Tibial artery (tissue), 4 donors: ENCODE data around the gene PEX14.

Source experiments
- DNase-seq, 2 donors: peaks; one replicate each; pipeline ENCODE4 v3.0.0-alpha.2; 2019
- H3K27ac ChIP-seq, 2 donors: fragments of 200-600 bp; sonication (generic) in 1 of 2; 1 replicate in 1 of 2; 2 replicates in 1 of 2; pipeline ENCODE4 v1.5.1; 2018 to 2019; ENCODE audit warnings: mild to moderate bottlenecking in 1 of 2
- H3K27me3 ChIP-seq, 2 donors: fragments of 200-600 bp; sonication (generic) in 1 of 2; one replicate each; pipeline versions ENCODE4 v1.5.1 to v1.6.0; 2016 to 2019
- H3K36me3 ChIP-seq, 3 donors: fragments of 200-600 bp; sonication (generic) in 2 of 3; one replicate each; pipeline ENCODE4 v1.5.1; 2016 to 2019; ENCODE audit warnings: mild to moderate bottlenecking in 2 of 3
- H3K4me1 ChIP-seq, 4 donors: fragments of 200-600 bp; sonication (generic) in 2 of 4; 1 replicate in 3 of 4; 2 replicates in 1 of 4; pipeline ENCODE4 v1.5.1; 2016 to 2019
- H3K4me3 ChIP-seq, 2 donors: fragments of 200-600 bp; sonication (generic) in 1 of 2; 1 replicate in 1 of 2; 2 replicates in 1 of 2; pipeline ENCODE4 v1.5.1; 2018 to 2019; ENCODE audit warnings: mild to moderate bottlenecking in 2 of 2
- H3K9me3 ChIP-seq, 3 donors: fragments of 200-600 bp; sonication (generic) in 1 of 3; one replicate each; pipeline ENCODE4 v1.5.1; 2016 to 2019
- intact Hi-C: fragments of 100-400 bp; cut with DNase I; formaldehyde crosslinking; loops from one replicate; pipeline ENCODE4 v1.15.0; 2023; ENCODE audit warnings: low total_unique reads
- TF ChIP-seq, protein P1 (sequence below), 2 experiments: fragments of 200-600 bp in 1 of 2; fragments of 450-650 bp in 1 of 2; IDR thresholded peaks; one replicate each; pipeline ENCODE4 v1.5.1; 2017 to 2019; ENCODE audit warnings: antibody characterized with exemption in 2 of 2, mild to moderate bottlenecking in 1 of 2, moderate library complexity in 1 of 2

Gene PEX14

DNA sequence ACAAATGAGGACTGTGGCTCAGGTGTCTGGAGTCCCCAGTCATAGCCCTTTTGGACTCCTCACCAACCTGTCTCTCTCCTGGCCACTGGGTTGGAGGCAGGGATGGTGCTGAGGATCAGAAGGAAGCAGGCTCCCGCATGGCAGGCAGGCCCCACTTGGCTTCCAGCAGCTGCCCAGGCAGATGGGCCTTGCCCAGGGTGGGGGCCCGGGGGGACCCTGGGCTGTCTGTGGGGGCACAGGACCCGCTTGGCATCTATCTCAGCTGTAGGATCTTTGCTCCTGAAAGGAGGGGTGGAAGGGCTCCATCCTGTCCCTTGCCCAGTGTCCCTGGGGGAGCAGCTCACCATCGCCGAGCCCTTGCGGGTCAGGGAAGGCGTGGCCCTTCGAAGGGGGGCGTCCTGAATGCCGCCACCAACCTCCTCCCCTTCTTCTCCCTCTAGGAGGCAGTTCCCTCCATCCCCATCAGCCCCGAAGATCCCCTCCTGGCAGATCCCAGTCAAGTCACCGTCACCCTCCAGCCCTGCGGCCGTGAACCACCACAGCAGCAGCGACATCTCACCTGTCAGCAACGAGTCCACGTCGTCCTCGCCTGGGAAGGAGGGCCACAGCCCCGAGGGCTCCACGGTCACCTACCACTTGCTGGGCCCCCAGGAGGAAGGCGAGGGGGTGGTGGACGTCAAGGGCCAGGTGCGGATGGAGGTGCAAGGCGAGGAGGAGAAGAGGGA, 154.5 kb downstream of the PEX14 start:
- intact Hi-C loops = loop anchor here (10.0 kb wide), 1 partner anchor 114 kb away; no protein-coding TSS in a partner anchor

DNA sequence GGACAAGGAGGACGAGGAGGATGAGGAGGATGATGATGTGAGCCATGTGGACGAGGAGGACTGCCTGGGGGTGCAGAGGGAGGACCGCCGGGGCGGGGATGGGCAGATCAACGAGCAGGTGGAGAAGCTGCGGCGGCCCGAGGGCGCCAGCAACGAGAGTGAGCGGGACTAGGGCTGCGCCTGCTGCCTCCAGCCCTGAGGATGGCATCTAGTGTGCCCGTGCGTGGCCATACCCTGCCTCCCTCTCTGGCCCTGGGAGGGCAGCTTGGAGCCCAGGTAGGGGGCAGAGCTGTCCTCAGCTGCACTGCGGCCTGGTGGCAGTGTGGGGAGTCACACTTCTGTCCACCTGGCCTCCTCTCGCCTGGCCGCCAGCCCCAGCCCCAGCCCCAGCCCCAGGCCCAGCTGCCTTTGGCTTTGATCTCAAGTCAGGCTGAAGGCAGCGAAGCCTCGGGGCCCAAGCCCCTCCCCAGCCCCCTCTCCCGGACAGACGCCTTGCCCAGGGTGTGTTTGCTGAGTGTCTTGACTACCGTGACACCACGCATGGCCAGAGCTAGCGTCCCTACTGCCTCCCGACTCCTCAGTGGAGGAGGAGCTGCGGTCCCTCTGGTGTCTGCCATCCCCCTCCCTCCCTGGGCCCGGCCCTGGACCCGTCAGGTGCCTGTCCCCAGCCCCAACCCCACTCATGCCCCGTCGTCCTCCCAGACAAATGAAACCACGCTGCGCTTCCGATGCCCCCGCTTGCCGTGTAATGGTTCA, 155.2 kb downstream of the PEX14 start:
- Histone ChIP-seq H3K4me3 (no peak overlapping the region), H3K27me3 (no peaks in the 10 kb centered on the region), H3K4me1 (peaks cover 11 to 59% (median 51%) of the 10 kb centered on the region in 4 donors), H3K9me3 (no peaks in the 10 kb centered on the region), H3K36me3 (peaks cover 0 to 10% (median 0%) of the 10 kb centered on the region in 3 donors), H3K27ac (peak overlapping the region; percentile 87 to 88)
- intact Hi-C loops = loop anchor here (10.0 kb wide), 1 partner anchor 115 kb away; no protein-coding TSS in a partner anchor
- TF ChIP-seq, protein P1, sequence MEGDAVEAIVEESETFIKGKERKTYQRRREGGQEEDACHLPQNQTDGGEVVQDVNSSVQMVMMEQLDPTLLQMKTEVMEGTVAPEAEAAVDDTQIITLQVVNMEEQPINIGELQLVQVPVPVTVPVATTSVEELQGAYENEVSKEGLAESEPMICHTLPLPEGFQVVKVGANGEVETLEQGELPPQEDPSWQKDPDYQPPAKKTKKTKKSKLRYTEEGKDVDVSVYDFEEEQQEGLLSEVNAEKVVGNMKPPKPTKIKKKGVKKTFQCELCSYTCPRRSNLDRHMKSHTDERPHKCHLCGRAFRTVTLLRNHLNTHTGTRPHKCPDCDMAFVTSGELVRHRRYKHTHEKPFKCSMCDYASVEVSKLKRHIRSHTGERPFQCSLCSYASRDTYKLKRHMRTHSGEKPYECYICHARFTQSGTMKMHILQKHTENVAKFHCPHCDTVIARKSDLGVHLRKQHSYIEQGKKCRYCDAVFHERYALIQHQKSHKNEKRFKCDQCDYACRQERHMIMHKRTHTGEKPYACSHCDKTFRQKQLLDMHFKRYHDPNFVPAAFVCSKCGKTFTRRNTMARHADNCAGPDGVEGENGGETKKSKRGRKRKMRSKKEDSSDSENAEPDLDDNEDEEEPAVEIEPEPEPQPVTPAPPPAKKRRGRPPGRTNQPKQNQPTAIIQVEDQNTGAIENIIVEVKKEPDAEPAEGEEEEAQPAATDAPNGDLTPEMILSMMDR (IDR thresholded peaks at IDR 0.05) = no peak
- peak in 1 of 2 donors; percentile 67 for DNase-seq

More for the DNA sequence above, 154.5 kb downstream of the PEX14 start:
- H3K36me3 ChIP-seq = peaks cover 0 to 17% (median 0%) of the 10 kb centered on the region in 3 donors
- H3K4me1 ChIP-seq = peaks cover 11 to 52% (median 43%) of the 10 kb centered on the region in 4 donors
- peak in 1 of 2 donors; percentile 65 for DNase-seq
- peak overlapping the region; percentile 87 to 88 for H3K27ac ChIP-seq
- TF ChIP-seq, protein P1 (IDR thresholded peaks at IDR 0.05) = no peak
- no peak overlapping the region for H3K4me3 ChIP-seq
- no peaks in the 10 kb centered on the region for H3K9me3 ChIP-seq
- no peaks in the 10 kb centered on the region for H3K27me3 ChIP-seq

DNA sequence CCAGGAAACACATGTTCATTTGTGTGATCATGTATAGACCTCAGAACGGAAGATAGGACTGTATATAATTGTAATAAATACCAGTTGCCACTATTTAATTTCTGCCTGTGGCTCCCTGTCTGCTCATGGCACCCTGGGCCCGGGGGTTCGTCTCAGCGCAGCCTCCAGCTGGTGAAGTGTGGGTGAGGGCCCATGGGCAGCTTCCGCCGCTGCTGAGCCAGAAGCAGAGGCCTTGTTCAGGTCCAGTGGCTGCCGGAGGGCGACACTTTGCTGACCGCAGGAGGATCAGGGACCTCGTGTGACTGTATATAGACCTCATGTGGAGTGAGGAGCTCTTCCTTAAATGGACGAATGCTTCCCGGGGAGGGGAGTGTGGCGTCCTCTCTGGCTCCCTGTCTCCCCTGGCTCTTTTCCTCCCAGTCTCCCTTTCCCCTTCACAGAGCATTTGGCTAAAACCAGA, 155.9 kb downstream of the PEX14 start:
- Histone ChIP-seq H3K27me3 (no peaks in the 10 kb centered on the region), H3K4me1 (peaks cover 11 to 66% (median 57%) of the 10 kb centered on the region in 4 donors), H3K9me3 (no peaks in the 10 kb centered on the region), H3K27ac (peak overlapping the region; percentile 87 to 88), H3K4me3 (no peak overlapping the region), H3K36me3 (peaks cover 0 to 4% (median 0%) of the 10 kb centered on the region in 3 donors)
- TF ChIP-seq, protein P1 (IDR thresholded peaks at IDR 0.05) = no peak
- intact Hi-C loops = no loop called here
- DNase-seq = peak in 1 of 2 donors; percentile 62

DNA sequence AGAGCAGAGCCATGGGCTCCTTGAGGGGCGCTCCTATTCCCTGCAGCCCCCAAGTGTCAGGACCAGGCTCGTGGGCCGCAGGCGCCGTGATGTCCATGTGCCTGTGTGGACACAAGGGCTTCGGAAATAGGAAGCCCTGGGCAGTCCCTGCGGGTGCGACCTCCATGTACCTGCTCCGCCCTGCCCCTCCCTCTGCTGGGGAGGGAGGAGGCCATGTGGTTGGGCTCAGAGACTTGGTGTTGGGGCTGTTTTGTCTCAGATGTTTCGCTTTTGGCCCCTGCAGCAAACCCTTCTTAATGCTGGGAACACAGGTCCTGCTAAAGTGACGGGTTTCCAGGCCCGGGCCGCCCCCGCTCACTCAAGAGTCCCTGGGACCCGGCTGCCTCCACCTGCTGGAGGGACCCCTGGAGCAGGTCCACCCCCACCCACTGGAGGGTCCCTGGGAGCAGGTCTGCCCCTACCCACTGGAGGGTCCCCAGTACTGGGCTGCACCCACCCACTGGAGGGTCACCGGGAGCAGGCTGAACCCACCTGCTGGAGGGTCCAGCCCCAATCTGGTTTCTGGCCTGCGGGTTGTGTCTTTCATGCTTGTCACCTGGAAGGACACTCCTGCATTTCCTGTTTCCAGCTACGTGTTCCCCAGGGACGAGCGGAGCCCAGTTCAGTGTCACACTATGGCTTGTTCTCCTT, 156.5 kb downstream of the PEX14 start:
- no peaks in the 10 kb centered on the region for H3K9me3 ChIP-seq
- H3K4me1 ChIP-seq = peaks cover 11 to 72% (median 62%) of the 10 kb centered on the region in 4 donors
- H3K27ac ChIP-seq = peak overlapping the region; percentile 87 to 88
- DNase-seq = peak in 1 of 2 donors; percentile 67
- H3K27me3 ChIP-seq = no peaks in the 10 kb centered on the region
- H3K4me3 ChIP-seq = no peak overlapping the region
- intact Hi-C loops = no loop called here
- peaks cover 0 to 2% (median 0%) of the 10 kb centered on the region in 3 donors for H3K36me3 ChIP-seq
- TF ChIP-seq, protein P1 (IDR thresholded peaks at IDR 0.05) = no peak
